GM12801 (cell line): ENCODE measurements around the gene ARMC12.

ENCODE experiments used
- TF ChIP-seq, protein P1 (sequence below): IDR thresholded peaks from one replicate; pipeline ENCODE4 v1.5.1; 2011; ENCODE audit warnings: control low read depth; ENCODE audit not compliant: insufficient read length; ENCODE audit errors: extremely low read depth

Gene ARMC12

DNA sequence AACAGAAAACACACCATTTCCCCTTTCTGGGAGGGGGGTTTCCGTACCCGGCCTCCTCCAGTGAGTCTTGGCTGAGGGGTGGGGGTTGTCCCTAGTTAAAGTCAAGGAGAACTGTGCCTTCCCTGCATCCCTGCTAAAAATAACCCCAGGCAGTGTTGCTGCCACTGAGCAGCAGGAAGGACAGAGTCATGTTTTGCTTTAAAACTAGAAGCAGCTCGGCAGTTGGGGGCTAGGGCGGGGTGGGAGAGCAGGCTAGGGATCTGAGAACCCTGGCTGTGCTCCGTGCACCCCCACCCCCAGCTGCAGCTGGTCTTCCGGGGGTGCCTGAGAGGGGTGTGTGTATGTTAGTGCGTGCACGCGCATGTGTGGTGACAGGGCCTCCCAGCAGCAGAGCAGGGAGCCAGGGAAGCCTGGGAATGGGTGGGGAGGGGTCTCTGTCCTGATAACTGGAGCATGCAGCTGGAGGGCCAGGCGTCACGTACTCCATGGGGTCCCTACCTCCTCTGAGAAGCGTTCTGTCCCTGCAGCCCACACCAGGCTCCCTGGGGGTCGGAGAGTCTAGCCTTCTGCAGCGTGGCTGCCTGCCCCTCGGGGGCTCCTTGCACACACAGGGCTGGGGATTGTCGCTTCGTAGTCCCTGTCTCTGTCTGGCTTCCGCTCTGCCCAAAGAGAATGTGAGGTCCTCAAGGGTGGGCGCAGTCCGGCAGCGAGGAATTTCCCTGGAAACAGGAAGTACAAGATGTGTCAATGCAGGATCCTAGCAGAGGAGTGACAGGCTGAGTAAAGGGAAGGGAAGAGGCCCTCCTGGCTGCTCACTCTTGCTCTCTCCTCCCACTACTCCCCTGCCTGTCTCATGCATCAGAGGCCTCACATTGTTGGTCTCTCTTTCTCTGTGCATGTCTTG is 16.8 kb upstream of the ARMC12 start:
- TF ChIP-seq, protein P1, sequence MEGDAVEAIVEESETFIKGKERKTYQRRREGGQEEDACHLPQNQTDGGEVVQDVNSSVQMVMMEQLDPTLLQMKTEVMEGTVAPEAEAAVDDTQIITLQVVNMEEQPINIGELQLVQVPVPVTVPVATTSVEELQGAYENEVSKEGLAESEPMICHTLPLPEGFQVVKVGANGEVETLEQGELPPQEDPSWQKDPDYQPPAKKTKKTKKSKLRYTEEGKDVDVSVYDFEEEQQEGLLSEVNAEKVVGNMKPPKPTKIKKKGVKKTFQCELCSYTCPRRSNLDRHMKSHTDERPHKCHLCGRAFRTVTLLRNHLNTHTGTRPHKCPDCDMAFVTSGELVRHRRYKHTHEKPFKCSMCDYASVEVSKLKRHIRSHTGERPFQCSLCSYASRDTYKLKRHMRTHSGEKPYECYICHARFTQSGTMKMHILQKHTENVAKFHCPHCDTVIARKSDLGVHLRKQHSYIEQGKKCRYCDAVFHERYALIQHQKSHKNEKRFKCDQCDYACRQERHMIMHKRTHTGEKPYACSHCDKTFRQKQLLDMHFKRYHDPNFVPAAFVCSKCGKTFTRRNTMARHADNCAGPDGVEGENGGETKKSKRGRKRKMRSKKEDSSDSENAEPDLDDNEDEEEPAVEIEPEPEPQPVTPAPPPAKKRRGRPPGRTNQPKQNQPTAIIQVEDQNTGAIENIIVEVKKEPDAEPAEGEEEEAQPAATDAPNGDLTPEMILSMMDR: no peak

DNA sequence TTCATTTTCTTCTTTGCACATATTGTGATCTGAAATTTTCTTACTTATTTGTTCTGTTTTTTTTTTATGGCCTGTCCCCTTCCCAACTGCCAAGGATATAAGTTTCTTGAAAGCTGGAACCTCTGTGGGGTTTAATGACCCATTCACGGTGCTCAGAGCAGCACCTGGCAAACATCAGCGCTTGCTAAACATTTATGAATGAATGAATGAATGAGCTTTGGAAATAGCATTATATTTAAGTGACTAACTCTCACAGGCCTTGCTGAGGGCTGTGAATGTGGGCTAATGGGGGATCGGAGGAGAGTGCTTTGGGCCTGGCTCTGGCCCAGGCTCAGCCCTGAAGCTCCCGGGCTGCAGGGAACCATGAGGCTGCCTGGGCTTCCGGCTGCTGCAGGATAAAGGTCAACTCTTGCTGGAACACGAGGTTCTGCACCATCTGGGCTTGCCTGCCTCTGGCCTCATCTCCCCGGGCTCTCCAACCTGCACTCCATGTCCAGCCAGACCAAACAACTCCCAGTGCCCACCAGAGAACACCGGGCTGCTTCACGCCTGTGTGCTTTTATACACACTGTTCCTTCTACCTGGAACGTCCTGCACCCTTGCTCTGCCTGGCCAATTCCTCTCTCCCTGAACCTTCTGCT is 14.6 kb upstream of the ARMC12 start:
- TF ChIP-seq, protein P1: no peak

DNA sequence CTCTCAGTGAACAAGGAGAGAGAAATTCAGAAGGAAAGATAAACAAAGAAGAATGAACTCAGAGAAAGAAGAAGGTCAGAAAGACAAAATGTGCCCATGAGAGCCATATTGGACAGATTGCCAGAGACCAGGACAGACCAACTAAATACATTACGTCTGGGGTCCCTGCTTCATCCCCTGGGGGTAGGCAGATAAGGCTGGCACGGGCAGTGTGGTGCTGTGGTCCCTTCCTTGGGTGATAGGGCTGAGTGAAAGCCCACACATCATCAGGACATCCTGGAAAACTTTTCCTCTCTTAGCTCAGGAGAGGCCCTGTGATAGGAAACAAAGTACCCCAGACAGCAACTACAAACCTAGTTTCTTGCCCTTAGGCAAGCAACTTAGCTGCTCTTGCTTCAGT is 13.2 kb upstream of the ARMC12 start:
- TF ChIP-seq, protein P1: no peak

DNA sequence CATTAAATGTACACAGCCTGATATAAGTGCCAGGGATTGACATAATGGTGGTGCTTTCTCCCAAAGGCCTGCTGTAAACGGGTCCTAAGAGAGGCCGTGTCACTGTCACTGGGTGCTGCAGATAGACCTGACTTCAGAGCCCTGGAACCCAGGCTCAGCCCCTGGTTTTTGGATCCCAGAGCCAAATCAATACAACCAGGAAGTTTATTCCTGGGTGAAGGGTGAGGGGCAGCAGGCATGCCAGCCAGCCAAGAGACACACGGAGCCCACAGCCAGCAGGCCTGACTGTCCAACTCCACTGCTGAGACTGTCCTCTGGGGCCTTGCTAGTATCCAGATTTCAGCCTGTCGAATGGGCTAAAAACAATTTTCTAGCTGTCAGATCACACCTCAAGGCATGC is 12.8 kb upstream of the ARMC12 start:
- TF ChIP-seq, protein P1: no peak

DNA sequence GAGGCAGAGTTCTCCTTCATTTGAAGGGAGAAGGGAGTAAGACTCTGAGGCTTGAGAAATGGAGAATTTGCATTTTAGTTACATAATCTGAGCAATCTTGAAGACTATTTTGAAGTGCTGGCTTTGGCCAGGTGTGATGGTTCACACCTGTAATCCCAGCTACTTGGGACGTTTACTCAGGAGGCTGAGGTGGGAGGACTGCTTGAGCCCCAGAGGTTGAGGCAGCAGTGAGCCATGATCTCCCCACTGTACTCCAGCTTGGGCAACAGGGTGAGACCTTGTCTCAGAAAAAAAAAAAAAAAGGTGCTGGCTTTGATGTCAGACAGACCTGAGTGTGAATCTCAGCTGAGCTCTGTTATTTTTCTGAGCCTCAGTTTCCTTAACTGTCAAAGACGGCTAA is 12.4 kb upstream of the ARMC12 start:
- TF ChIP-seq, protein P1: no peak

DNA sequence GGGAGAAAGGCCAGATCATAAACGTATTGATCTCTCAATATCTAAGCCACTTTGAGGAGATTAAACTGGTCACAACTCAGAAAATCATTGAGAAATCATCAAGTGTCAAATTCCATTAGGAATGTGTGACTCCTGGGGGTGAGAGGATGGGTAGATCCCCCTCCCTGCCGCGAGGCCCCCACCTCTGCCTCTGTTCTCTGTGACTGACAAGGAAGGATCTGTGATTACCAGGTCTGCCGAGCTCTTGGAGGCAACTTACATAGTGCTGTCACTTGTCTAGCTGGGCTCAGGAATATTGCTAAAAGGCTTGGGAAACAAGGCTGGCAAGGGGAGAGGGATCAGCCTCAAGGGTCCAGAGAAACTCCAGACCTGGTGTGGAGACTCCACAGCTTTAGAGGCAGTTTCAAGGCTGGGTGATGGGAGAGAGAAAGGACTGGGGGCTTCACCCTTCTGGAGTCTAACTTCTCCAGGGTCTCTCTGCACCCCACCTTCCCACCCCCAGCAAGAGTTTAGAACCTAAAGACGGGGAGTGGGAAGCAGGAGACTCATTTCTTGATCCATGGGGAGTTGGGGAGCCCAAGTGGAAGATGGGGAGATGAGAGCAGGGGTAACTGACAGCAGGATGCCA is 11.6 kb upstream of the ARMC12 start:
- TF ChIP-seq, protein P1: no peak

DNA sequence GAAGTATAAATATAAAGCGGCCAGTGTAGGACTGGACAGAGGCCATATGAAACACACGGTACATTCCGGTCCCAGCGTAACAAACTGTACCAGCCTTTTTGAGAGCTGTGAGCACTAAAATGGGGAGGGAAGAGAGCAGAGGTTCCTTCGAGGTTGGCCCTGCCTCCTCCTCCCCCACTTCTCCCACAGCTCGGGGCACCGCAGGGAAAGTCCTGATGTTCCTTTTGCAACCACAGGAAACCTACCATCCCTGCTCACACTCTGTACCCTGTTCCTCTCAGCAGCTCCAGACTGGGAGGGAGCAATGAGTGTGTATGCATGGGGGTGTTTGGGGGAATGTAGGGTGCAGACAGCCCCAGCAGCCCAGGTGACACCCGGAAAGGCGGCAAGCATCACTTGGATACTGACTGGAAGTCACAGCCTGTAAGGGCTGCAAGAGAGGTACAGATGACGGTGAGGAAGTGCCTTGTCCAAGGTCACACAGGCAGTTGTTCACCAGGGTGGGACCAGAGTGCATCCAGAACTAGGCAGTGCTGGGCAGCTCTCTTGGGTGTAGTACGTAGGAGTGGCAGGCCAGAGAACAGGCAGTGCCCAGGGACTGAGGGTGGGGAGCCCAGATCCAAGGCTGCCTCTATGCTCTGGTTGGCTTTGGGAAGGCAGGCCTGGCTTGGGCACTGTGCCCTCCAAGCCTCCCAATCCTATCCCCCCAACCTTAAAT is 11.0 kb upstream of the ARMC12 start:
- TF ChIP-seq, protein P1: no peak
